ENCODE results near the gene C9orf85.
A peak's percentile ranks its signal among the peaks of the same experiment; 100 is the strongest.
"Not testable (repeated sequence)": the region's sequence is repeated elsewhere in the genome, so short reads cannot be mapped to it uniquely, and the experiment has no call there.

C9orf85 gene, protein sequence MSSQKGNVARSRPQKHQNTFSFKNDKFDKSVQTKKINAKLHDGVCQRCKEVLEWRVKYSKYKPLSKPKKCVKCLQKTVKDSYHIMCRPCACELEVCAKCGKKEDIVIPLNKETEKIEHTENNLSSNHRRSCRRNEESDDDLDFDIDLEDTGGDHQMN

DNA sequence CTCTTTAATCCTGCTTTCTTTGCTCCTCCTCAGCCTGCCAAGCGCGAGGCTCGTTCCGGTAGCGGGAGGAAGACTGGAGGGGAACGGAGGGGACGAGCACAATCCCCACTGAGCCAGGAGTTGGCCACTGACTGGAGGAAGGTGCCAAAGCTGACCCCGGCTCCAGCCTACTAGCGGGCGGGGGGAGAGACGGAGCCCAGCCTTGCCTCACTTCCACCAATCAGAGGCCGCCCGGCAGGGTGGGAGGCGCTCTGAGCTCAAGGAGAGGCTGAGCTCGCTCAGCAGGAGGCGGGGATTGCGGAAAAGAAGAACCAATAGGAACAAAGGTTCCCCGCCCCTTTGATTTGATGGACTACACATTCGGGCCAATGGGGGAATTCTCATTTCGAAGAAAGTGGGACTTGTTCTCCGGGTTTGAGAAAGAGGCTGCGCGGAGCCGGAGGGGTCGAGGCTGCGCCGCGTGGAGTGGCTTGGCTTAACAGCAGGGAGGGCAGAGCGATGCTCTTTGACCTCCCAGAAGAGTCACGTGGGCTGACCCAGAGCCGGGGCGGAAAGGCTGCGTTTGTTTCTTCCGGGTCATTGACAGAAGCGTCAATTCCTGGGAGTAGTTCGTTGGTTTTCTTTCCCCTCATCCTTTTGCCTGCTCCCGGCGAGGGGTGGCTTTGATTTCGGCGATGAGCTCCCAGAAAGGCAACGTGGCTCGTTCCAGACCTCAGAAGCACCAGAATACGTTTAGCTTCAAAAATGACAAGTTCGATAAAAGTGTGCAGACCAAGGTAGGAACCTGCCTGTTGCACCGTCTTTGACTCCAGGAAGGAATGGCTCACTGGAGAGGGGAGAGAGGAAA lies at the start of gene C9orf85, which contains the start of gene ABHD17B:
C9orf85 (plus strand) TSS at position 579 of the 847 bp plus-strand sequence; CDS start at position 675, 96 bp downstream.
ABHD17B (minus strand) TSS at position 133 of the 847 bp plus-strand sequence. CDS start 36,113 bp downstream, outside the sequence.
- peak; percentile 99 for DNase-seq

DNA sequence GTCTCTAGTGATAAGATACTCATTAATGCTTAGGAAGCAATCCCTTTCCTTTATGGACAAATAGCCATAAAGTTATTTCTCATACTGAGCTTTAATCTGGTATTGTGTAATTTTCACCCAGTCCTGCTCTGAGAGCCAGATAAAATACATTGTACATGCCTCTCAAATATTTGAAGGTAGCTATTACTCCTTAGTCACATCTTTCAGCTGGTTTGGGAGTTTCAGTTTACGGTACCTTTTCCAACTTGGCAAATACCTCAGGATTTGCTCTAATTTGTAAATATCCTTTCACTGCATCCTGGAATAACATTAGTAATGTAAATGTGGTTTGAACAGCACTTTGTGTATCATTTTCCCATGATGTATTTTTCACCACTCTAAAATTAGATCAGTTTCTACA lies 47.8 kb upstream of the C9orf85 start:
- no peak for DNase-seq

DNA sequence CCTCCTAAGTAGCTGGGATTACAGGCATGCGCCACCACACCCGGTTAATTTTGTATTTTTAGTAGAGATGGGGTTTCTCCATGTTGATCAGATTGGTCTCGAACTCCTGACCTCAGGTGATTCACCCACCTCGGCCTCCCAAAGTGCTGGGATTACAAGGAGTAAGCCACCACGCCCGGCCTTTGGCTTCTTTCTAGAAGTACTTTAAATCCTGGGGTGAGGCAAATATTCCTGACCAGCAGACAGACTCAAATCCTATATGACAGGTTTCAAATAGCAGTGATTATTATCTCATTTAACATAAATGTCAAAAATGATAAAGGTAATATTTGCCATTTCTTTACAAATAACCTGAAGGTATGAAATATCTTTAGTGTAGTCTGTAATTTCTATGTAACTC lies 36.1 kb upstream of the C9orf85 start:
- no peak for DNase-seq

DNA sequence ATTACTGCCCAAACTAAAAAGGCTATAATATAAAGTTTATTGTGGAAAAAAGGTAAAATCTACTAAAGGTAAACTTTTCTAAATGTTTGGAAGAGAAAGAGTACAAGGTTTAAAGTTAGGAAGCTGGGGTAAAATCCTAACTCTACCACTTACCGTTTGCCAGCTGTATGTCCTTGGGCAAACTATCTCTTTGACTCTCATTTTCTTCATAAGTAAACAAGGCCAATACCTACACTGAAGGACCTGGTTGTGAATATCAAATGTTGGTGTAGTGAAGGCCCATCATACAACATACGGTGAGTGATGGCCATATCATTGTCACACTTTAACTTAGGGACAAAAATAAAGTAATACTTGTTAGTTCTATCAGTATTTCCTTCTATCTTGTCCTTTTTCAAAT lies 35.3 kb upstream of the C9orf85 start:
- no peak for DNase-seq

DNA sequence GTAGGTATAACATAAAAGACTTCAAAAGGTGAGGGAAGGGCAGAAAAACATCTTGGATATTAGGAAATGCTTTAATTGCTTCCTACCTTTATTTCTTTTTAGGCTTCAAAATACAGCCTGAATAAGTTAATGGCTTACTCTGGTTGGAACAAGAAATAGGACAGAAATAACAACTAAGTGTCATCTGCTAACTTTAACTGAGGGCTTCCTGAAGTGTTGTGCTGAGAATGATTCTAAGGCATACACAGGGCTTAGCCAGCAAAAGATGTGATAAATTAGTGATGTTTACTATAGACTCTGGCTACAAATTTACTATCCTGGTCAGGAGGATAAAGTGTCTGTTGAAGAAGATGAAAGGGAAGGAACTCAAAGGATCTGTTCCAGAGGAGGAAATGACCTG lies 34.6 kb upstream of the C9orf85 start:
- no peak for DNase-seq

DNA sequence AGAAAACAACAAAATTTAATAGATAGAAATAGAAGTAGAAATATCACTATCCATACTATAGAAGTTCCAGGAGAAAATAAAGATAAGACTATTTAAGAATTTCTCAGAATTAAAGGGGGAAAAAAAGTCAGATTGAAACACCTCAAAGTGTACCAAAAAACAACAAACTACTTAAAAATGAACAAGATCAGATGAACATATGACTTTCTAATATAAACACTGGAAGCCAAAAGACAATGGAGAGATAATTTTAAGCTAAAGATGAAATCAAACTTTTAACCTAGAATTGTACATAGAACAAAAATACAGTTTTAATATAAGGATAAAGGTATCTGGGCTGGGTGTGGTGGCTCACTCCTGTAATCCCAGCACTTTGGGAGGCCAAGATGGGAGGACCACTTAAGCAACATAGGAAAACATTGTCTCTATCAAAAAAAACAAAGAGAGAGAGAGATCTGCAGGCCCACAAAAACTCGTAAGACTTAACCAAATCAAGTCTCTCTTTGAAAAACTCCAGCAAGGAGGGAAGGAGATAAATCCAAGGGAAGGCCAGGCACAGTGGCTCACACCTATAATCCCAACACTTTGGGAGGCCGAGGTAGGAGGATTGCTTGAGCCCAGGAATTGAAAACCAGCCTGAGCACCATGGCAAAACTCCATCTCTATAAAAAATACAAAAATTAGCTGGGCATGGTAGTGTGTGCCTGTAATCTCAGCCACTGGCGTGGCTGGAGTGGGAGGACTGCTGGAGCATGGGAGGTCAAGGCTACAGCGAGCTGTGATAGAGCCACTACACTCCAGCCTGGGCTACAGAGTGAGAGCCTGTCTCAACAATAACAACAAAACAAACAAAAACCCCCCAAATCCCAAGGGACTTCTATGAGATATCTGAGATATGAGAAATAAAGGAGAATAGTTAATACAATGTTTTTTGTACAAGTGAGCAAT lies 32.8 kb upstream of the C9orf85 start:
- DNase-seq = no peak

DNA sequence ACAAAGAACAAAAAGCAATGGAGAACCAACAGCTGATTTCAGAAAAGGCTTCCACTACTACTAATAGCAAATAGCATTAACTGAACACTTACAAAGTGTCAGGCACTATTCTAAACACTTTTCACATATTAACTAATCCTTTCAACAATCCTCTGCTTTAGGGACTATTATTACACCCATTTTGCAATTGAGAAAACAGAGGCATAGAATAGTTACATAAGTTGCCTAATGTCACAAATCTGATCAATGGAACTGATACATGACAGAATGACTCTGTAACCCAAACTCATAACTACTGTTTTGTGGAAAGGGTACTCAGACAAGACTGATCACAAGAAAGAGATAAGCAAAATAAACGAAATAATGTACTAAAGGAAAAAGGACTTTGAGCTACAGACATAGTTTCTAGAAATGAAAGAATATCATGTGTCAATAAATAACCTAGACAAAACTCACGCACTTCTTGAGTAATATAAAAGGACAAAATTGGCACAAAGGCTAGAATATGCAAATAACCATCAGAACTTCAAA lies 31.7 kb upstream of the C9orf85 start:
- no peak for DNase-seq

DNA sequence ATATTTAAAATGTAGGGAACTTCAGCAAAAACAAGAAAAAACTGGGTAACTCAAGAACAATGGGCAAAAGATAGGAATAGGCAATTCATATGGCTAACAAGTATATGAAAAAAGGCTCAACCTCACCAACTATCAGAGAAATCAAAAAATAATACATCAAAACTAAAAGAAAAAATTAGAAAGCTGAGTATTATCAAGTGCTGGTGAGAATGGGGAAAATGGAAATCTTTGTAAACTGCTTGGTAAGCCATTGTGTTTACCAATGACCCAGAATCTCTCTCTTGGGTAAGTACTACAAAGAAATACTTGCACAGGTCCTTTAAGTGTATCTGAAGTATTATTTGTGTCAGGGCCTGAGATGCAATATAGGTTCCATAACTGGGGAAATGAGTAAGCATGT lies 27.4 kb upstream of the C9orf85 start:
- DNase-seq = no peak

DNA sequence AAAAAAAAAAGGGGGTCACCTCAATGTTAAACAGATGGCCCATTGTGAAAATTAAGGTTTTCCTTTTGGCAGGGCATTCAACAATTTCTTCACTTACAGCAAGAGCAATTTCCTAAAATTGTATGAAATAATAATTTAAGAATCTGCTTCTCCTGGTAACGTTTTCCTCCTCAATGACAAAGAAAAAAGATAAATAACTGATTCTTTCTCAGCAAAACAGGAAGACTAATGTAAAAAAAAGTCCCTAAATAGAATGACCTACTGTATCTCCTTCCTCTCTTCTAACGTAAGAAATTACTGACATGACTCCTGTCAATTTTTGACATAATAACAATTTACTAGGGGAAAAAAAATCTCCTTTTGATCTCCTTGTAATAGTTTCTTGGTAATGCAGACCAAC lies 26.0 kb upstream of the C9orf85 start:
- DNase-seq = no peak

DNA sequence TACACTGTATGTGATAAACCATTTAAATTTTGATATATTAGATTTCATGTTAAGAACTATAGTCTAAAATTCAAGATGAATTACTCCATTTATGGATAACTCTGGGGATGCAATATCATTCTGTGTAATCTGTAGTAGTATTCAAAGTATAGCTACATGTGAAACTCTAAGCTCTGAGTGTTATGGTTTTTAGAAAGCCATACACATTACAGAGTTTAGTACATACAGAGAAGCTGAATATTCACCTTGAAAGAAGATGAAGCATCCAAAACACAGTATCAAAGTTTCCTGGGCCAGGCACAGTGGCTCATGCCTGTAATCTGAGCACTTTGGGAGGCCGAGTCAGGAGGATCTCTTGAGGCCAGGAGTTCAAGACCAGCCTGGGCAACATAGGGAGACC lies 25.4 kb upstream of the C9orf85 start:
- no peak for DNase-seq

DNA sequence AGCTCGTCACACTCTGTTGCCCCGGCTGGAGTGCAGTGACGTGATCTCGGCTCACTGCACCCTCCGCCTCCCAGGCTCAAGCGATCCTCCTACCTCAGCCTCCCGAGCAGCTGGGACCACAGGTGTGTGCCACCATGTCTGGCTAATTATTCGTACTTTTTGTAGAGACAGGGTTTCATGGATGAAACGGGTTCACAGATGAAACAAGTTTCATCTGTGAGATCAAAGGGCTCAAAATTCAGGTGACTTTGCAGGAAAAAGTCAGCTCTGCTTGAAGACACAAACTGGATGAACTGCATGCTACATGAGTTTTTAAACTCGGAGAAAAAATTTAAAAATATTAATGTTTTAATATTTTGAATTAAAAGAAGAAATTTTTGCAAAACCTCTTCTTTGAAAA lies 24.9 kb upstream of the C9orf85 start:
- DNase-seq = no peak

DNA sequence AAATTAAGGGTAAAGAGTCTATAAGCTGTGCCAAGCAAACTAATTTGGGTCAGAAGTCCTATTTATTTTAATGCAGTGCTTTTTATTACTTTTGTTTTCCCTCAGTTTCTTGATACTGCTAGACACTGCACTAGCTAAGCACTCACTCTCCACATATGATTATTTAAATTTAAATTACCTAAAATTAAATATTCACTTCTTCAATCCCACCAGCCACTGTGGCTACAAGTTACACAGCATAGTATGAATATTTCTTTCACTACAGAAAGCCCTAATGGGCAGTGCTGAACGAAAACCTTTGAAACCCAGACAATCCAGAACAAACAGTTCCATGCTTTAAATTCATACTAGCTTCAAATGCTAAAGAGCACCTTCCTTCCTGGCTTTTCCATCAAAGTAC lies 24.1 kb upstream of the C9orf85 start:
- no peak for DNase-seq

DNA sequence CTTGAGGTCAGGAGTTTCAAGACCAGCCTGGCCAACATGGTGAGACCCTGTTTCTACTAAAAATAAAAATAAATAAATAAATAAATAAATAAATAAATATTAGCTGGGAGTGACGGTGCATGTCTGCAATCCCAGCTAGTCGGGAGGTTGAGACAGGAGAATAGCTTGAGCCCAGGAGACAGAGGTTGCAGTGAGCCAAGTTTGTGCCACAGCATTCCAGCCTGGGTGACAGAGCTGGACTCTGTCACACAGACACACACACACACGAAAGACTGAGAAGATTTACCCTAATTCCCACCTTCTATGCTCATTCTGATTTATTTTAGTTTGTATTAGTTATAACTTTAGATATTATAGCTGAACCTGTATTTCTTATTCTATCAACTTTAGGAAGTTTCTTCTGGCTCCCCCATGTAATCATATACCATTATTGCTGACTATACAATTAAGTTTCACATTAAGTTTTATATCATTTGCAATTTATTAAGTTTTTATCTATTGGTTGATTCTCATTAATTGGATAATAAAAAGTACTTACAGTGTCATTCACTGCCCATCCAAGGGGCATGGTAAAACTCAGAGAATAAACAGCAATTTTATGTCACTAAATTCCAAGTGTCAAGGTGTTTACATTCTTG lies 21.3 kb upstream of the C9orf85 start:
- no peak for DNase-seq

DNA sequence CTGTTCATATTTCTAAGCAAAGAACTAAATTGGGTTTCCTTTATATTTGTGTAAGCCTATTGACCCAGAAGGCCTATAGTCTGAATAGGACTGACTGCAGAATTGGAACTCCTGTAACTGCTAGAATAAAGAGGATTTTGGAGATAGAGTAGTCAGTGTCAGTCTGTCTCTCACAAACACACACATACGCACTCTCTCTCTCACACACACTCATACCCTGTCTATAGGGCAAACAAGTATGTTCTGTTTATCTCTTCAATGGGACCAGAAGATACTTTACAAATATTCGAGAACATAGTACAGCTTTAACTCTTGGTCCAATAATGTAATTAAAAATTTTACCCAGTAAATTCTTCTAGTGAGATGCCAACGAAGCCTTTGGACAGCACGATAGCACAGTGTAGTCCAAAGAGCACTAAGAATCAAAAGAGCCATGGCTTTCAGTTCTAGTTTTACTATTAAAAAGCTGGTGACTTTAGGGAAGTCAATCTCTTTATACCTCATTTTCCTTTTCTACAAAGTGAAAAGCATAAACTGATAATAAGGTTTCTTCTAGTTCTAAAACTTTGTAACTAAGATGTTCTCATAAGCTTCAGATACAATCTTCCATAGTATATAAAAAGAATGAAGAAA lies 19.8 kb upstream of the C9orf85 start:
- DNase-seq = no peak

DNA sequence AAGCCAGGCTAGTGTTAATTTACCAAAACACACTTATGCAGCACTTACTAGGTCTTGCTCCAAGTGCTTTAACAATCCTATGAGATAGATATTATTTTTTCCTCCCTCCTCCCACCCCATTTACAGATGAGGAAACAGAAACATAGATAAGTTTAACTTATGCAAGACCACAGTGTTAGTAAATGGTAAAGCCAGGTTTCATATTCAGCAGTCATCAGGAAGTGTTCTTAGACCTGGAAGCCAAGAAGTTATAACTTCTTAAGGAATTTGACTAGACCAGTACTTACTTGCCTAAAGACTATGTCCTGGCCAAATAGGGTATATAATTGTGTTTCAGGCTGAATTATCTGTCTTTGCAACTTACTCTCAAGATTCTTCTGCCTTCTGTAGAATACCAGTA lies 16.3 kb upstream of the C9orf85 start:
- DNase-seq = no peak

DNA sequence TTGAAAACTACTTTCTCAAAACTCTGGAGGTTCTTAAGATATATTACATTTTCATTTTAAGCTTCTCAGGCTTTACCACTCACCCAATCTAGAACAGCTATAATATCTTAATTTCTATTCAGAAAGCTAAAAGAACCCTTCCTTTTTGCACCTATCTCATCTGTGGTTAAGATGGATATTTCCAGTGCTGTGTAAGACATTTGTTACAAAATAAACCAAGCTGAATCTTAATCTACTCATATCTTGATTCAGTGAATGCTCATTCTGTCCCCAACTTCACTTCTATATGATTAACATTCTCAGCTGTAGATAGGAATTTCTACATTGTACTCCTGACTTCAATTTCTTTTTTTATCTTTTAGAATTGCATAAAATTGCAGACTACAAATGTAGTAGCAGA lies 15.5 kb upstream of the C9orf85 start:
- no peak for DNase-seq

DNA sequence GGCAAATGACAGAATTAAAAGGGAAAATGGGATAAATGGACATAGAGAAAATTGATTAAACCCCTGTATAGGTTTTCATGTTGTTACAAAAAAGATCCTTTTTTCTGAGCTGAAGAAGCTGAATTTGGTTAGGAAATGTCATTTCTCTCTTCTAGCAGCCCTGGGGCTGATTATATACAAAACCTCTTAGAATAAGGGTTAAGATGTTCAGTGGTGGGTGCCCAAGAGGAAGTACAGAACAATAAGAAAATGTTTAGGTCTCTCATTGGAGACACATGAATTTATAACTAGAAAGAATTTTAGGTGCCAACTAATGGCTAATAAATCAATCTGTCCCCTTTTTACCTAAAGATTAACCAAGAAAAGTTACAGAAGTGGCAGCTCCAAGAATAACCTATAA lies 14.7 kb upstream of the C9orf85 start:
- DNase-seq = no peak

DNA sequence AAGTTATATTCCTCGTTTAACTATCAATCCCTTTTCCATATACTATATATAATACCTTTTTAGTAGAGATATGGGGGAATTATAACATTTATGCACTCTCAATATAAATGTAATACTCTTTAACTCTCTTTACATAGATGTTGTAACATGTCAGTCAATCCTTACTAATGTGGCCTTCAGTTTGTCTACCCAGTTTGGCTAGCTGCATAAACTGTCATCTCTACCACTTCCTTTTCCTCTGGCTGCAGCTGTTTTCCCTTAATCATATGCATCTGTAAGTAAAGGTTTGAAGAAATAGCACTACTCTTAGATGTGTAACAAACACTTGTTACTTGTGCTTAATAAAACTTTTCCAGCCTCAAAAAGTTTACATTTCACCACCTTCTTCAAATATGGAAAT lies 13.9 kb upstream of the C9orf85 start:
- peak; percentile 49 for DNase-seq

DNA sequence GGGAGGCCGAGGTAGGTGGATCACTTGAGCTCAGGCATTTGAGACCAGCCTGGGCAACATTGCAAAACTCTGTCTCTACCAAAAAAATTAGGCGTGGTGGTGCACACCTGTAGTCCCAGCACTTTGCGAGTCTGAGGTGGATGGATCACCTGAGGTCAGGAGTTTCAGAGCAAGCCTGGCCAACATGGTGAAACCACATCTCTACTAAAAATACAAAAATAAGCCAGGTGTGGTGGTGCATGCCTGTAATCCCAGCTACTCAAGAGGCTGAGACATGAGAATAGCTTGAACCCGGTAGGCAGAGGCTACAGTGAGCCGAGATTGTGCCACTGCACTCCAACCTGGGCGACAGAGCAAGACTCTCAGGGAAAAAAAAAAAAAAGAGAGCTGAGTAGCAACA lies 12.7 kb upstream of the C9orf85 start:
- DNase-seq = not testable (repeated sequence)

DNA sequence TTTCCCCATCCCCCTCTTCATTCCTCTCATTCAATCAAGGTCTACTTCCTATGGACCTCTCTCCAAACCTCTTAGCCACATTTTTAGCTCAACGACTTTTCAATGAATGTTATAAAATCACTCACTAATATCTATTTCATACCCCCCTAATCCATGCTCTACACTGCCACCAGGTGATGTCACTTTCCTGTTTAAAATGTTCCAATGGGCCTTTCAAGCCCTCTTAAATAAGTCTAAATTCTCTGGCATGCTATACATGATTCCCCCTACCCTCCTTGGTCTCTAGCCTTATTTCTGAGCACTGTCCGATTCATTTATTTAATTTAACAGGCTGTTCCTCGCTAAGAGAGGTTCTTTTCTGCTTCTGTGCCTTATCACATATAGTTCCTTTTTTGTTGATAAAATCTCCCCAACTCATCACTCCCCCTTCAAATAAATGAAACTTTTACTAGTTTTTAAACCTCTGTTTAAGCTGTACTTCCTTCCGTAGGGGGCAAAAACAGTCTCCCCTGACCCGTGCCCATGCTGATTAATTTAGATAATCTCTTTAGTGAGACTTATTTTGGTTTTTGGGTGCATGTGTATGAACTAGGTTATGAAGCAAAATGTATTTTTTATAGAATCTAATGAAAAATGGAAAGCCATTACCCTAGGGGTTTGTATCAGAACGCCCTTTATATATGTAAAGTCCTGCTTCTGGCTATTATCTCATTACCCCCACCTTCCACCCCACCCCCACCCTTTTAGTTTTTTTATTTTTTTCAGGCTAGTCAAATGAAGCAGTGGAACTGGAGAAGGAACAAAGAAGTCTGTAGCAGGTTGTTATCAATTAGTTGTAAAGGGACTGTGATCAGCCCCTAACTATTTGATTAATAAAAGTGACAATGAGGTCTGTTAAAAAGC lies 9.5 kb upstream of the C9orf85 start:
- DNase-seq = no peak

DNA sequence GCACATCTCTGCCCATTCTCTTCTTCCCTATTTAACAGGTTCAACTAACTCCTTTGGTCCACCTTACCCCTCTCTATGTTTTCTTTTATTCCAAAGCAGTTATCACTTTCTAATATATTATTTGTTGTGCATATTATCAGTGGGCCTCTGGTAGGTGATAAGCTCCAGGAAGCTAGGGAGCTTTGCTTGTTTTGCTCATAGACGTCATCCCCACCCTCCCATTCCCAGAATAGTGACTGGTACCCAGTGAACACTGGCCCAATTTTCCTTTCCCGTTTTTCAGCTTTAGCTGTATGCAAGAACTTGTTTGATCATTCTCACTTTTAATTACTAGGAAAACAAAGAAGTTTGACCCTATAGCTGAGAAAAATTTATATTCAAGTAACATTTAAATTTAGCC lies 7.4 kb upstream of the C9orf85 start:
- DNase-seq = no peak
